ENCODE measurements around the gene DRC3. TPM values are rescaled to one million over a fixed set of nuclear protein-coding genes. Genes with fewer than 3 reads are reported as not detected.

DRC3 gene
- total RNA-seq, 2 experiments from 2014 or later, result 0.19 TPM; not detected in 1

DNA sequence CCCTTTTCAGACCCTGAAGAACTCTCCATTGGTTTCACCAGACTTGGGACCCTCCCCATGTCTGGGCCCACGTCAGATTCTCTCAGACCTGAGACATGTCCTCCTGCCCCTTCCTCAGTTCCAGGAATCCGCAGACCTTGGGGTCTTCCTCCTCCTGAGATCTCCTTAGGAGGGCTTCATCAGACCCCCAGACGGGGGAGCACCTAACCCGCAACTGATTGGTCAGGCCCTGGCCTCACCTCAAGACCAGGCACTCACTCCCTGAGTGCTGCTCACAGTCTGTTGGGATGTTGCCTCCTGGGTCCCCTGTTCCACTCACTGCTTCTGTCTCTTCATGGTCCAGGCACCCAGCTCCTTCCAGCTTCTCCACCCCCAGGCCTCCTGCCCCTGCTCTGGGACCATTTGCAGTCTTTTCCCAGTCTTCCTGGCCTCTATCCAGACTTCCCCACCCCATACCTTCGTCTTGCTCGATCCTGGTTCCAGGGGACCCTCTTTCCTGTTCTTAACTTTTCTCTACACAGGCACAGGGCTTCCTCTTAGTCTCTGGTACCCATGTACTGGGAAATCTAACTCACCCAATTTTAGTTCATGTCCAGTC is 67.7 kb downstream of the DRC3 start:
- Histone ChIP-seq H3K4me2 (ENCODE audit: low read length) (peak overlapping the region; percentile 96), H3K4me3 (ENCODE audit: low read depth, low read length, poor library complexity, severe bottlenecking) (peak overlapping the region; percentile 82), H3K79me2 (ENCODE audit: insufficient read depth, low read depth, low read length) (peaks cover 45% of the 10 kb centered on the region; the same call in 1 of the 2 replicates), H4K20me1 (ENCODE audit: insufficient read depth, low read length) (0 out of 2 replicates have a peak, but pooled peaks cover 6% of the 10 kb centered on the region), H3K9me2 (ENCODE audit: insufficient read depth, low read length) (no peaks in the 10 kb centered on the region), H3K4me1 (ENCODE audit: insufficient read depth, low read length, poor library complexity, severe bottlenecking) (peaks cover 32% of the 10 kb centered on the region), H3K27ac (ENCODE audit: low read depth, low read length, poor library complexity, severe bottlenecking) (no peak overlapping the region), H3K36me3 (ENCODE audit: insufficient read depth, low read length) (peaks cover 4% of the 10 kb centered on the region; the same call in 1 of the 2 replicates), H2AFZ (ENCODE audit: low read length) (peak overlapping the region; percentile 69; the same call in 1 of the 2 replicates), H3K9me3 (ENCODE audit: low read length) (no peaks in the 10 kb centered on the region)
- intact Hi-C loops (cut with micrococcal nuclease; ENCODE audit: unreplicated experiment), result no loop called here
- POLR2A ChIA-PET, result no interaction called here
- no peak for TF ChIP-seq EZH2phosphoT487 (IDR thresholded peaks at IDR 0.05; ENCODE audit: borderline replicate concordance, low read depth, low read length)
- TF ChIP-seq, protein P1, sequence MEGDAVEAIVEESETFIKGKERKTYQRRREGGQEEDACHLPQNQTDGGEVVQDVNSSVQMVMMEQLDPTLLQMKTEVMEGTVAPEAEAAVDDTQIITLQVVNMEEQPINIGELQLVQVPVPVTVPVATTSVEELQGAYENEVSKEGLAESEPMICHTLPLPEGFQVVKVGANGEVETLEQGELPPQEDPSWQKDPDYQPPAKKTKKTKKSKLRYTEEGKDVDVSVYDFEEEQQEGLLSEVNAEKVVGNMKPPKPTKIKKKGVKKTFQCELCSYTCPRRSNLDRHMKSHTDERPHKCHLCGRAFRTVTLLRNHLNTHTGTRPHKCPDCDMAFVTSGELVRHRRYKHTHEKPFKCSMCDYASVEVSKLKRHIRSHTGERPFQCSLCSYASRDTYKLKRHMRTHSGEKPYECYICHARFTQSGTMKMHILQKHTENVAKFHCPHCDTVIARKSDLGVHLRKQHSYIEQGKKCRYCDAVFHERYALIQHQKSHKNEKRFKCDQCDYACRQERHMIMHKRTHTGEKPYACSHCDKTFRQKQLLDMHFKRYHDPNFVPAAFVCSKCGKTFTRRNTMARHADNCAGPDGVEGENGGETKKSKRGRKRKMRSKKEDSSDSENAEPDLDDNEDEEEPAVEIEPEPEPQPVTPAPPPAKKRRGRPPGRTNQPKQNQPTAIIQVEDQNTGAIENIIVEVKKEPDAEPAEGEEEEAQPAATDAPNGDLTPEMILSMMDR (conservative IDR thresholded peaks at IDR 0.05; ENCODE audit: low read length), result no peak
- peak; percentile 12 for DNase-seq (ENCODE audit: low spot score)
- no TSS peak for BruUV-seq (replicated peaks)
- CTCF ChIA-PET (ENCODE audit: unreplicated experiment), result no interaction called here

DNA sequence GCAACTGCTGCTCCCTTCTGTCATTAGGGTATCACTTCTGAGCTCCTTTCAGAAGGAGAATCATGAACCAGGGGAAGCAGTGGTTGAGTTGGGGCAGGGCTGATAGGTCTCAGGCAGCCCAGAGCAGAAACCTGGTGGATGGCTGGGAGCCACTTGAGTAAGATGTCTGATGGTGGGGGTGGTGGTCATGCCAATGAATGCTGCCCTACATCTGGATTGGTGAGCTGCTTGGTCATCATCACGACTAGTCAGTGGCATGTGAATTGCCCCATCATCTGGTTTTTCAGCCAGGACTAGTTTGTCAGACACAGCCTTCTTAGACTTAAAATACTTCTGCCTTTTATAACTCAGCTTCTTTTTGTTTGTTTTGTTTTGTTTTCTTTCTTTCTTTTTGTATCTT is 69.1 kb downstream of the DRC3 start:
- H3K4me1 ChIP-seq (ENCODE audit: insufficient read depth, low read length, poor library complexity, severe bottlenecking), result peaks cover 28% of the 10 kb centered on the region
- H3K27ac ChIP-seq (ENCODE audit: low read depth, low read length, poor library complexity, severe bottlenecking), result no peak overlapping the region
- H3K4me3 ChIP-seq (ENCODE audit: low read depth, low read length, poor library complexity, severe bottlenecking), result no peak overlapping the region
- H3K36me3 ChIP-seq (ENCODE audit: insufficient read depth, low read length), result peaks cover 14% of the 10 kb centered on the region
- H3K79me2 ChIP-seq (ENCODE audit: insufficient read depth, low read depth, low read length), result peaks cover 32% of the 10 kb centered on the region; the same call in 1 of the 2 replicates
- H2AFZ ChIP-seq (ENCODE audit: low read length), result no peak overlapping the region
- TF ChIP-seq, protein P1 (conservative IDR thresholded peaks at IDR 0.05; ENCODE audit: low read length), result no peak
- TF ChIP-seq EZH2phosphoT487 (IDR thresholded peaks at IDR 0.05; ENCODE audit: borderline replicate concordance, low read depth, low read length), result no peak
- H3K9me3 ChIP-seq (ENCODE audit: low read length), result no peaks in the 10 kb centered on the region
- H4K20me1 ChIP-seq (ENCODE audit: insufficient read depth, low read length), result 0 out of 2 replicates have a peak, but pooled peaks cover 6% of the 10 kb centered on the region
- intact Hi-C loops (cut with micrococcal nuclease; ENCODE audit: unreplicated experiment), result no loop called here
- BruUV-seq (replicated peaks), result no TSS peak
- POLR2A ChIA-PET, result no interaction called here
- no peaks in the 10 kb centered on the region for H3K9me2 ChIP-seq (ENCODE audit: insufficient read depth, low read length)
- H3K4me2 ChIP-seq (ENCODE audit: low read length), result peak overlapping the region; percentile 96
- CTCF ChIA-PET (ENCODE audit: unreplicated experiment), result no interaction called here
- no peak for DNase-seq (ENCODE audit: low spot score)

DNA sequence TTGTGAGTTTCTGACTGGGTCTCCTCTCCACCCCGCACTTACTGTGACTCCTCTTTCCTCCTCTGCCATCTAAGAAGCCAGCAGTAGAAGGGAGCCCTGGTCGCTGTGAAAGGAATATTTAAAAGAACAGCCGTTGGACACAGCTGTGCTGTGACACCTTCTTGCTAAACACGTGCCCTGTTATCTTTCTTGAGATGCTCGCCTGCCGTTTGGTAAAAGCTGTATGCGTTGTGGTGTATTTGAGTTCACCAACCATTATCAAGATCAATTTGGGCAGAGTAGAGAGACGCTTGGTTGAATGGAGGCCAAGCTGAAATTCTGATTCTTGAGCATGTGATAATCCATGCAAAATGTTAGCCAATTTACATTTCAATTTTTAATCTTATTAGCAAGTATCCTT is 70.3 kb downstream of the DRC3 start:
- peaks cover 20% of the 10 kb centered on the region; the same call in 1 of the 2 replicates for H3K79me2 ChIP-seq (ENCODE audit: insufficient read depth, low read depth, low read length)
- ChIA-PET POLR2A (no interaction called here), CTCF (ENCODE audit: unreplicated experiment) (no interaction called here)
- H3K9me2 ChIP-seq (ENCODE audit: insufficient read depth, low read length), result no peaks in the 10 kb centered on the region
- H3K36me3 ChIP-seq (ENCODE audit: insufficient read depth, low read length), result peaks cover 23% of the 10 kb centered on the region
- H3K9me3 ChIP-seq (ENCODE audit: low read length), result no peaks in the 10 kb centered on the region
- no peak for TF ChIP-seq EZH2phosphoT487 (IDR thresholded peaks at IDR 0.05; ENCODE audit: borderline replicate concordance, low read depth, low read length)
- TF ChIP-seq, protein P1 (conservative IDR thresholded peaks at IDR 0.05; ENCODE audit: low read length), result no peak
- no peak overlapping the region for H3K27ac ChIP-seq (ENCODE audit: low read depth, low read length, poor library complexity, severe bottlenecking)
- H3K4me3 ChIP-seq (ENCODE audit: low read depth, low read length, poor library complexity, severe bottlenecking), result no peak overlapping the region
- 0 out of 2 replicates have a peak, but pooled peaks cover 6% of the 10 kb centered on the region for H4K20me1 ChIP-seq (ENCODE audit: insufficient read depth, low read length)
- peaks cover 19% of the 10 kb centered on the region for H3K4me1 ChIP-seq (ENCODE audit: insufficient read depth, low read length, poor library complexity, severe bottlenecking)
- DNase-seq (ENCODE audit: low spot score), result no peak
- H3K4me2 ChIP-seq (ENCODE audit: low read length), result no peak overlapping the region
- no TSS peak for BruUV-seq (replicated peaks)
- intact Hi-C loops (cut with micrococcal nuclease; ENCODE audit: unreplicated experiment), result no loop called here
- no peak overlapping the region for H2AFZ ChIP-seq (ENCODE audit: low read length)
